GM12878 (cell line): ENCODE results near the gene UBE2J2. TPM values are rescaled to one million over a fixed set of nuclear protein-coding genes. Genes with fewer than 3 reads are reported as not detected.
A peak's percentile ranks its signal among the peaks of the same experiment; 100 is the strongest.

Experiments used
- ATAC-seq: fragments of 200-7000 bp; cut with Tn5 transposase; 3 replicates; pipeline ENCODE4 v1.9.1; 2020; ENCODE audit warnings: mild to moderate bottlenecking, moderate library complexity
- BruUV-seq: library from RNA; stranded (reverse); fragments of 400-500 nt; replicated peaks from 2 replicates; lab custom pipeline; 2021; lab: Mats Ljungman, UMichigan
- CTCF ChIA-PET: fragments of 300-600 bp; sonication (Branson Sonifier 250); formaldehyde crosslinking; extraction: SDS; loops from one replicate; lab custom pipeline; 2021; ENCODE audit warnings: inconsistent platforms; lab: Yijun Ruan, JAX
- POLR2A ChIA-PET: fragments of 350-600 bp; formaldehyde crosslinking; extraction: SDS; loops from one replicate; lab custom pipeline; 2021; ENCODE audit warnings: inconsistent platforms; lab: Charles Lee
- RAD21 ChIA-PET: fragments of 300-600 bp; sonication (Branson Sonifier 250); formaldehyde crosslinking; loops from one replicate; lab custom pipeline; 2023; ENCODE audit warnings: antibody characterized with exemption; ENCODE audit not compliant: unreplicated experiment; lab: Charles Lee
- SMC1A ChIA-PET: fragments of 300-600 bp; sonication (Branson Sonifier 250); formaldehyde crosslinking; loops from one replicate; lab custom pipeline; 2023; ENCODE audit not compliant: unreplicated experiment, uncharacterized antibody; lab: Charles Lee
- DNase-seq: peaks from one replicate; pipeline ENCODE4 v3.0.0-alpha.2; 2011; ENCODE audit warnings: low read depth, low spot score
- FAIRE-seq: peaks from 3 replicates; lab custom pipeline; 2011; peaks lifted over from hg19 to GRCh38; lab: Jason Lieb, UNC
- H2AFZ ChIP-seq: 2 replicates; pipeline ENCODE4 v1.6.0; 2011; ENCODE audit warnings: low read depth, low read length, control low read depth; ENCODE audit not compliant: control insufficient read depth
- H3K27ac ChIP-seq: 2 replicates; pipeline ENCODE4 v1.5.1; 2011; ENCODE audit warnings: control low read depth; ENCODE audit not compliant: control insufficient read depth, insufficient read depth
- H3K27me3 ChIP-seq, 2 experiments: replicated peaks in 1 of 2; 2 replicates each; pipeline versions ENCODE4 v1.6.0 to v1.6.1; 2011; ENCODE audit warnings: low read length in 1 of 2; ENCODE audit not compliant: control insufficient read depth in 2 of 2, insufficient read depth in 2 of 2
- H3K36me3 ChIP-seq, 2 experiments: 2 replicates each; pipeline ENCODE4 v1.5.1; 2011; ENCODE audit warnings: low read length in 1 of 2; ENCODE audit not compliant: control insufficient read depth in 2 of 2, insufficient read depth in 2 of 2
- H3K4me1 ChIP-seq: 2 replicates; pipeline ENCODE4 v1.6.1; 2011; ENCODE audit warnings: mild to moderate bottlenecking, low read length, moderate library complexity, mixed read lengths; ENCODE audit not compliant: control insufficient read depth, insufficient read depth
- H3K4me2 ChIP-seq: 2 replicates; pipeline ENCODE4 v1.6.0; 2011; ENCODE audit warnings: control low read depth; ENCODE audit not compliant: control insufficient read depth, insufficient read depth
- H3K4me3 ChIP-seq: fragments of 200-600 bp; sonication (generic); 2 replicates; pipeline ENCODE4 v1.5.1; 2016
- H3K79me2 ChIP-seq: 2 replicates; pipeline ENCODE4 v1.6.0; 2011; ENCODE audit warnings: low read length; ENCODE audit not compliant: control insufficient read depth, insufficient read depth
- H3K9ac ChIP-seq: 2 replicates; pipeline ENCODE4 v1.8.0; 2011; ENCODE audit warnings: low read length, control low read depth, mixed read lengths; ENCODE audit not compliant: control insufficient read depth, insufficient read depth
- H3K9me3 ChIP-seq: replicated peaks from 3 replicates; pipeline ENCODE4 v1.5.1; 2011; ENCODE audit warnings: mild to moderate bottlenecking, low read length; ENCODE audit not compliant: control insufficient read depth, insufficient read depth
- H4K20me1 ChIP-seq: 2 replicates; pipeline ENCODE4 v1.6.0; 2011; ENCODE audit not compliant: control insufficient read depth, insufficient read depth
- CEBPB ChIP-seq, 2 experiments: fragments of 150-350 bp in 1 of 2; IDR thresholded peaks; 2 replicates each; pipeline ENCODE4 v1.6.1; 2012 to 2014; ENCODE audit warnings: low read depth in 2 of 2, low read length in 2 of 2, borderline replicate concordance in 1 of 2, inconsistent platforms in 1 of 2
- FOXM1 ChIP-seq: IDR thresholded peaks from 2 replicates; pipeline ENCODE4 v1.6.1; 2012; ENCODE audit warnings: low read depth, mild to moderate bottlenecking, inconsistent platforms, low read length, moderate library complexity
- JUNB ChIP-seq: IDR thresholded peaks from 2 replicates; pipeline ENCODE4 v1.6.1; 2016; ENCODE audit warnings: antibody characterized with exemption, mild to moderate bottlenecking
- MEF2B ChIP-seq: fragments of 450-650 bp; IDR thresholded peaks from 2 replicates; pipeline ENCODE4 v1.6.1; 2018; ENCODE audit warnings: mild to moderate bottlenecking, moderate library complexity; ENCODE audit not compliant: partially characterized antibody, poor library complexity, severe bottlenecking
- PAX8 ChIP-seq: fragments of 450-650 bp; IDR thresholded peaks from 2 replicates; pipeline ENCODE4 v1.6.1; 2017; ENCODE audit warnings: mild to moderate bottlenecking, moderate library complexity
- PML ChIP-seq: IDR thresholded peaks from 2 replicates; pipeline ENCODE4 v1.6.1; 2012; ENCODE audit warnings: low read length, inconsistent platforms
- POLR2AphosphoS5 ChIP-seq: IDR thresholded peaks from 2 replicates; pipeline ENCODE4 v1.6.1; 2011; ENCODE audit warnings: mild to moderate bottlenecking, low read length, inconsistent platforms
- POU2F2 ChIP-seq: IDR thresholded peaks from 3 replicates; pipeline ENCODE4 v1.6.1; 2011; ENCODE audit warnings: low read depth, mild to moderate bottlenecking, low read length, borderline replicate concordance
- SREBF2 ChIP-seq: IDR thresholded peaks from 2 replicates; pipeline ENCODE4 v1.6.1; 2012; ENCODE audit warnings: mild to moderate bottlenecking, low read length
- STAT1 ChIP-seq: fragments of 450-650 bp; conservative IDR thresholded peaks from 2 replicates; pipeline ENCODE4 v1.6.1; 2014; ENCODE audit warnings: antibody characterized with exemption, mild to moderate bottlenecking
- TBL1XR1 ChIP-seq: IDR thresholded peaks from 2 replicates; pipeline ENCODE4 v1.6.1; 2012; ENCODE audit warnings: low read depth, low read length, improper control_type of control experiment
- TCF12 ChIP-seq: IDR thresholded peaks from 2 replicates; pipeline ENCODE4 v1.6.1; 2011; ENCODE audit warnings: low read depth, mild to moderate bottlenecking, low read length
- ZNF384 ChIP-seq: IDR thresholded peaks from 2 replicates; pipeline ENCODE4 v1.6.1; 2012; ENCODE audit warnings: low read depth, mild to moderate bottlenecking, low read length, improper control_type of control experiment, borderline replicate concordance
- WGBS: methylation state at CpG from one replicate; pipeline ENCODE4 v1.1.6; 2016; ENCODE audit warnings: low lambda C conversion rate; ENCODE audit not compliant: insufficient replicate concordance, insufficient coverage; ENCODE audit errors: missing lambda C conversion rate; 5-methylcytosine and 5-hydroxymethylcytosine counted together
- in situ Hi-C: fragments of 300-500 bp; cut with MboI; formaldehyde crosslinking; loops from 9 replicates; pipeline ENCODE4 v1.14.3; 2018; ENCODE audit warnings: mixed read lengths
- intact Hi-C: fragments of 100-400 bp; cut with micrococcal nuclease; formaldehyde crosslinking; loops from one replicate; pipeline ENCODE4 v1.14.2; 2022; ENCODE audit not compliant: unreplicated experiment
- polyA plus RNA-seq, 11 experiments: library from polyadenylated mRNA; depleted of rRNA in 4 of 11; unstranded in 6 of 11; stranded (reverse) in 5 of 11; fragments of >200 nt; fragmentation: Nextera tagmentation in 4 of 11; fragmentation: Illumina TruSeq in 1 of 11; extraction: Ambion mirVana in 4 of 11; extraction: Trizol in 1 of 11; gene quantifications; 1 replicate in 1 of 11; 2 replicates in 10 of 11; pipeline versions ENCODE4 v1.2.1 to v1.2.3, GENCODE V29; 2011 to 2016; ENCODE audit warnings: inconsistent platforms in 2 of 11, missing spikeins in 2 of 11, low read depth in 1 of 11
- total RNA-seq, 4 experiments: library from RNA; depleted of rRNA in 3 of 4; stranded (reverse); fragments of >200 nt in 3 of 4; fragmentation: Illumina TruSeq in 1 of 4; extraction: Trizol in 1 of 4; gene quantifications; 2 replicates each; pipeline versions ENCODE4 v1.2.1 to v1.2.3, GENCODE V29; 2013 to 2021
- TF ChIP-seq, protein P1 (sequence below): IDR thresholded peaks from 2 replicates; pipeline ENCODE4 v1.6.1; 2011; ENCODE audit warnings: borderline replicate concordance, low read depth, mild to moderate bottlenecking, moderate library complexity, low read length; ENCODE audit not compliant: insufficient read depth, poor library complexity, severe bottlenecking
- TF ChIP-seq, protein P2 (sequence below): fragments of 150-350 bp; IDR thresholded peaks from 2 replicates; pipeline ENCODE4 v1.6.1; 2014; ENCODE audit warnings: mild to moderate bottlenecking, low read depth, low read length
- TF ChIP-seq, protein P3 (sequence below): IDR thresholded peaks from 2 replicates; pipeline ENCODE4 v1.6.1; 2011; ENCODE audit warnings: borderline replicate concordance, low read depth, mild to moderate bottlenecking, moderate library complexity, mixed read lengths, low read length; ENCODE audit not compliant: insufficient read depth; ENCODE audit errors: extremely low read length
- TF ChIP-seq, protein P4 (sequence below): fragments of 450-650 bp; IDR thresholded peaks from 2 replicates; pipeline ENCODE4 v1.6.1; 2016; ENCODE audit warnings: mild to moderate bottlenecking

The UBE2J2 gene
- total and polyA plus RNA-seq, 10 of the 15 experiments (the other 5 are each of a cell fraction or from before 2014, with no cell fraction given) = 0.72 to 70.5 (median 49.2) TPM

DNA sequence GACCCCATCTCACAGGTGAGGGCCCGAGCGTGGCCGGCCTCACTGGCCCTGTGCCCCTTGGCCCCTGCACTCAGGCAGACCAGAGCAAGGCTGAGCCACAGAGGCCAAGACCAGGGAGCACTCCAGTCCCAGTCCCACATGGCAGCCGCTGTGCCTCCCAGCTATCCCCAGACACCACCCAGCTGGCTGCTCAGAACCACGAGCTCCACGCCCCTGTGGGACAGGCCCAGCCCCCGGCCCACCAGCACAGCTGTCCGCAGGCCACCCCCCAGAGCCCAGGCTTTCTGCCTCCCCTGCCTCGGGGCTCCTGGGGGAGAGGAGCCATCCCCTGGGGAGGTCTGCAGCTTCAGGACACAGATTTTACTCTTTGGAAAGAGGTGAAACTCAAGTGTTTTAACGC lies 18.0 kb downstream of the UBE2J2 start:
- Histone ChIP-seq H3K27me3 (no peaks in the 10 kb centered on the region), H3K4me2 (no peak overlapping the region), H3K4me1 (peaks cover 9% of the 10 kb centered on the region), H3K27ac (no peak overlapping the region), H3K9me3 (no peaks in the 10 kb centered on the region), H2AFZ (no peak overlapping the region), H3K79me2 (no peaks in the 10 kb centered on the region), H4K20me1 (no peaks in the 10 kb centered on the region), H3K4me3 (no peak overlapping the region), H3K9ac (no peak overlapping the region), H3K36me3 (peaks cover 3 to 16% of the 10 kb centered on the region in 2 experiments; a peak in 3 of 4 replicates)
- ChIA-PET POLR2A (interaction anchor here (1.2 kb wide), 1 partner anchor 18 kb away, joined by 3 read pairs; the partner anchor contains the start of gene UBE2J2), RAD21 (no interaction called here), CTCF (interaction anchor here (1.2 kb wide), 1 partner anchor 133 kb away, joined by 5 read pairs; no protein-coding TSS in a partner anchor), SMC1A (no interaction called here)
- 90% methylated on average over 10 of the region's 10 CpGs for WGBS
- in situ Hi-C loops = no loop called here
- FAIRE-seq = no peak
- intact Hi-C loops = no loop called here
- ATAC-seq = no peak
- TSS peak; percentile 57 for BruUV-seq
- no peak for DNase-seq
- TF ChIP-seq ZNF384 = no peak
- TF ChIP-seq, protein P1, sequence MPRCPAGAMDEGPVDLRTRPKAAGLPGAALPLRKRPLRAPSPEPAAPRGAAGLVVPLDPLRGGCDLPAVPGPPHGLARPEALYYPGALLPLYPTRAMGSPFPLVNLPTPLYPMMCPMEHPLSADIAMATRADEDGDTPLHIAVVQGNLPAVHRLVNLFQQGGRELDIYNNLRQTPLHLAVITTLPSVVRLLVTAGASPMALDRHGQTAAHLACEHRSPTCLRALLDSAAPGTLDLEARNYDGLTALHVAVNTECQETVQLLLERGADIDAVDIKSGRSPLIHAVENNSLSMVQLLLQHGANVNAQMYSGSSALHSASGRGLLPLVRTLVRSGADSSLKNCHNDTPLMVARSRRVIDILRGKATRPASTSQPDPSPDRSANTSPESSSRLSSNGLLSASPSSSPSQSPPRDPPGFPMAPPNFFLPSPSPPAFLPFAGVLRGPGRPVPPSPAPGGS = no peak
- TF ChIP-seq JUNB = no peak
- TF ChIP-seq TCF12 = no peak
- no peak for TF ChIP-seq POU2F2
- no peak for TF ChIP-seq PAX8
- no peak for TF ChIP-seq SREBF2
- TF ChIP-seq, protein P2, sequence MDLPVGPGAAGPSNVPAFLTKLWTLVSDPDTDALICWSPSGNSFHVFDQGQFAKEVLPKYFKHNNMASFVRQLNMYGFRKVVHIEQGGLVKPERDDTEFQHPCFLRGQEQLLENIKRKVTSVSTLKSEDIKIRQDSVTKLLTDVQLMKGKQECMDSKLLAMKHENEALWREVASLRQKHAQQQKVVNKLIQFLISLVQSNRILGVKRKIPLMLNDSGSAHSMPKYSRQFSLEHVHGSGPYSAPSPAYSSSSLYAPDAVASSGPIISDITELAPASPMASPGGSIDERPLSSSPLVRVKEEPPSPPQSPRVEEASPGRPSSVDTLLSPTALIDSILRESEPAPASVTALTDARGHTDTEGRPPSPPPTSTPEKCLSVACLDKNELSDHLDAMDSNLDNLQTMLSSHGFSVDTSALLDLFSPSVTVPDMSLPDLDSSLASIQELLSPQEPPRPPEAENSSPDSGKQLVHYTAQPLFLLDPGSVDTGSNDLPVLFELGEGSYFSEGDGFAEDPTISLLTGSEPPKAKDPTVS = no peak
- TF ChIP-seq MEF2B = no peak
- TF ChIP-seq STAT1 = no peak
- no peak for TF ChIP-seq PML
- TF ChIP-seq FOXM1 = no peak
- no peak for TF ChIP-seq TBL1XR1
- TF ChIP-seq CEBPB (IDR thresholded peaks at IDR 0.05; ENCODE audit: borderline replicate concordance in 1 of 2, low read depth in 2 of 2, low read length in 2 of 2) = no peak
- TF ChIP-seq, protein P3, sequence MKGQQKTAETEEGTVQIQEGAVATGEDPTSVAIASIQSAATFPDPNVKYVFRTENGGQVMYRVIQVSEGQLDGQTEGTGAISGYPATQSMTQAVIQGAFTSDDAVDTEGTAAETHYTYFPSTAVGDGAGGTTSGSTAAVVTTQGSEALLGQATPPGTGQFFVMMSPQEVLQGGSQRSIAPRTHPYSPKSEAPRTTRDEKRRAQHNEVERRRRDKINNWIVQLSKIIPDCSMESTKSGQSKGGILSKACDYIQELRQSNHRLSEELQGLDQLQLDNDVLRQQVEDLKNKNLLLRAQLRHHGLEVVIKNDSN = no peak
- TF ChIP-seq POLR2AphosphoS5 = no peak
- TF ChIP-seq, protein P4, sequence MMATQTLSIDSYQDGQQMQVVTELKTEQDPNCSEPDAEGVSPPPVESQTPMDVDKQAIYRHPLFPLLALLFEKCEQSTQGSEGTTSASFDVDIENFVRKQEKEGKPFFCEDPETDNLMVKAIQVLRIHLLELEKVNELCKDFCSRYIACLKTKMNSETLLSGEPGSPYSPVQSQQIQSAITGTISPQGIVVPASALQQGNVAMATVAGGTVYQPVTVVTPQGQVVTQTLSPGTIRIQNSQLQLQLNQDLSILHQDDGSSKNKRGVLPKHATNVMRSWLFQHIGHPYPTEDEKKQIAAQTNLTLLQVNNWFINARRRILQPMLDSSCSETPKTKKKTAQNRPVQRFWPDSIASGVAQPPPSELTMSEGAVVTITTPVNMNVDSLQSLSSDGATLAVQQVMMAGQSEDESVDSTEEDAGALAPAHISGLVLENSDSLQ = no peak
